MV-4-11 (cell line): ENCODE results near the gene USP34.
A peak's percentile ranks its signal among the peaks of the same experiment; 100 is the strongest.
"Not testable (repeated sequence)": the region's sequence is repeated elsewhere in the genome, so short reads cannot be mapped to it uniquely, and the experiment has no call there.

Experiments used
- DNase-seq: peaks from one replicate; lab custom pipeline; 2025; lab: John Stamatoyannopoulos, UW

USP34 gene

DNA sequence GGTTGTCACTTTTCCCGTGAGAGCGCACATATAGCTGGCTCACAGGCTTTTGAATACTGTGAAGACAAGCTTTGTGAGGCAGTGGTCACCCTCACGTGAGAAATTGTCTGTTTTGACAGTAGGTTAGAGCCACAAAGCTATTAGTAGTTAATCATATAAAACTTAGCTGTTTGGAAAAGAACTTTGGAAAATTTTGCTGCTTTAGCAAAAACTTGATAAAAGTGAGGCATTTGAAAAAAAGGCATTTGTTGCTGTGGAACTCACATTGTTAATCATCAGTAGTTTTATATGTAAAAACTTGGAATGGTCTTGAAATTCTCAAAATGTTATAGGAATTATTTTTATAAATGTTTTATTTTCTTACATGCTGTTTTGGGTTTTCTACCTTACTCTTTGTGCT lies 286.6 kb downstream of the USP34 start:
- DNase-seq = no peak

DNA sequence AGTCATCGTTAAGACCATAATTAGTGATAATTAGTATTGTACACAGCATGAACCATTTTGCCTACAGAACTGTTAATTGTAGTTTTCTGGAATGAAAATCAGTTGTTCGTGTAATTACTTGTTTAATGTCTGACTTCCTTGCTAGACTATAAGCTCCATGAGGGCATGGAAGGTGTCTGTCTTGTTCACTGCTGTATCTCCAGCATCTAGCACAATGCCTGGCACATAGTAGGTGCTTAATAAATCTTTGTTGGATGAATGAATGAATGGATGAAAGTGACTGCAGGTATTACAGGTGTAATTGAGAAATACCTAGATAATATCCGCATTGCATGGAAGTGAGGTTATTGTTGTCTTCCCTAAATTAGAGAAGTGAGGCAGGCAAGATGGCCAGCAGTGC lies 287.1 kb downstream of the USP34 start:
- DNase-seq = no peak

DNA sequence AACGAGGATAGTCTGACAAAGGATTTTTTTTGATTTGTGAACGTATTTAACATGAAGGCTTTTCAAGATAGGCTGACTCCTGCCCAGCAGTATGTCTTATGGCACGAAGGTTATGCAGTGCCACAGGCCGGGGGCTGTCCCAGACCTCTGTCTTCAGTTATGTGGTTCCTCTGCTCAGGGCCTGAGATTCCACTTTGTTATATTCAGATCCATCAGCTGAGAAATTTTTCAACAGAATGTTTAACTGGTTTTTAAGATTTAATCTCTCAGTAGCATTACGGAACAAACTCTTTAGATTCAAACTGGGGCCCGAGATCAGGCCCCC lies 288.9 kb downstream of the USP34 start:
- no peak for DNase-seq

DNA sequence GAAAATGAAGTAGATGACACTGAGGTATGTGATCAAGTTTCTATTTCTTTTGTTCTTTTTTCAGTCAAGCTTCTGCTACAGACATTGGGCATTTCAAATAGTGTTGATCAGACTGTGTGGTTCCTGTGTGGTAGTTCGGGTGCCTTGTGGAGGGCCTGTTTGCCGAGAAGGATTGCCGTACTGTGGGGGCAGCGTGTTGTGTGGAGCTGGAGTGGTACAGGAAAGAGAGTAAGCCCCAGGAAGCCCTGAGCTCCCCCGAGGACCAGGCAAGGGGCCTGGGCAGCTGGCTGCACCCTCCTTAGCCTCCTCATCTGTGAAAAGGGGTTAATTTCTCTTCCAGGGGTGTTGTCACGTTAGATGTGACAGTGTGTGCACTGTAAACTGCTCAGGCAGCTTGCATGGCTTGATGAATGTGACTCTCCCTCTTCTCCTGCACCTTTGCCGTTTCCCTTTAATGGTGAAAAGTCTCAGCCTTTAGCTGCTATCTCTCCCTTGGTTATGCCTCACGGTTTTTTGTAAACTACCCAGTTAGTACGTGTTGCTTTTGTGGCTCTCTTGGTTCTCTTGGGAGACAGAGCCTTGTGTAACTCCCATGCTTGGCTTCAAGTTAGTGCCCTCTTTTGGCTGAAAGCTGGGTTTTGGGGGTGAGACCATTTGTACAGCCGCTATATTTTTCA lies 289.4 kb downstream of the USP34 start:
- DNase-seq = no peak

DNA sequence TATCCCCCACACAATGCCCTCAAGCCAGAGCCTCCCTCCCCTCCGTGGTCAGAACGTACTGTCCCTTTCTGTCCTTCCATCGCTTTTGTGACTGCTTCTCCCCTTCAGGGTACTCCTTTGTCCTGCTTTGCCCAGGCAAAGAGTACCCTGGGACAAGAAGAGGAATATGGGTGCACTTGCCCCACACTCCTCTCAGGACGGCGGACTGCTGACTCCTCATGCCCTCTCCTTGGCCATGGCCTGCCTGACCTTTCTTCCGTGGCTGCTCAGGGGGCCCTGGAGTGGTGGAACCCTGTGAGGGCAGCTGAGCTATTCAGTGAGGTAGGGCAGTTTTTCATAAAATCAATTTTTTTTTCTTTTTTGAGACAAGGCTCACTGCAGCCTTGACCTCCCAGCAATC lies 290.2 kb downstream of the USP34 start:
- DNase-seq = no peak

DNA sequence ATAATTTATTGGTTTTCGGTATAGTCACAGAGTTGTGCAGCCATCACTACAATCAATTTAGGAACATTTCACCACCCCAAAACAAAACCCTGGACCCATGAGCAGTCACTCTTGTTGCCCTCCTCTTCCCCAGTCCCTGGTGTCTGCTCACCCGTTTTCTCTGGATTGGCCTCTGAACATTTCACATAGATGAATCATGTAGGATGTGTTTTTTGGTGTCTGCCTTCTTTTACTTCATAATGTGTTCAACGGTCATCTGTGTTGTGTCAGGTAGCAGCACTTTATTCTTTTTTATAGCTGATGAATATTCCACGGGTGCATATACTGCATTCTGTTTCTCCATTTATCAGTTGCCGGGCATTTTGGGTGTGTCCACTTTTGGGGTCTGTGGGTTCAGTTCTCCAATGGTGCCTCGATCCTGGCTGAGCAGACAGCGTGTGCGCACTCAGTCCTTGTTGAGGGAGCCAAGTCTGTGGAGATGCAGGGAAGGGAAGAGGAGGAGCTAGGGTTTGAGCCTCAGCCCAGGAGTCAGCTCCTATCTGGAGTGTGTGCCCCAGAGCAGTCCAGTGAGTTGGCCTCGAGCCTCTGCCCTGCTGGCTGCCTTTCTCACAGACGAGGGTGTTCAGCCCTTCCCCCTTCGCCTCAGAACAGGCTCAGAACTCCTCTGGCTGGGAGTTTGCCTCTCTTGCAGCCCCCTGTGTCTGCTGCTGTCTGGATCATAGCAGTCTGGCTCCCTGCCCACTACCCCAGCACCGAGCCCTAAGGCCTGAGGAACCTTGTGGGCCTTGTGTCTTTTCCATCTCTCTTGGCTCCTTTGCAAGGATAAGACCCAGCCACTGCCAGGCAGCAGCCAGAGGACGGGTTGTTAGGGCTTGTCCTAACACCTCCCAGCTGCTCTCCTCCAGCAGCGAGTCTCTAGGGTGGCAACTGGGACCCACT lies 290.9 kb downstream of the USP34 start:
- DNase-seq = no peak

DNA sequence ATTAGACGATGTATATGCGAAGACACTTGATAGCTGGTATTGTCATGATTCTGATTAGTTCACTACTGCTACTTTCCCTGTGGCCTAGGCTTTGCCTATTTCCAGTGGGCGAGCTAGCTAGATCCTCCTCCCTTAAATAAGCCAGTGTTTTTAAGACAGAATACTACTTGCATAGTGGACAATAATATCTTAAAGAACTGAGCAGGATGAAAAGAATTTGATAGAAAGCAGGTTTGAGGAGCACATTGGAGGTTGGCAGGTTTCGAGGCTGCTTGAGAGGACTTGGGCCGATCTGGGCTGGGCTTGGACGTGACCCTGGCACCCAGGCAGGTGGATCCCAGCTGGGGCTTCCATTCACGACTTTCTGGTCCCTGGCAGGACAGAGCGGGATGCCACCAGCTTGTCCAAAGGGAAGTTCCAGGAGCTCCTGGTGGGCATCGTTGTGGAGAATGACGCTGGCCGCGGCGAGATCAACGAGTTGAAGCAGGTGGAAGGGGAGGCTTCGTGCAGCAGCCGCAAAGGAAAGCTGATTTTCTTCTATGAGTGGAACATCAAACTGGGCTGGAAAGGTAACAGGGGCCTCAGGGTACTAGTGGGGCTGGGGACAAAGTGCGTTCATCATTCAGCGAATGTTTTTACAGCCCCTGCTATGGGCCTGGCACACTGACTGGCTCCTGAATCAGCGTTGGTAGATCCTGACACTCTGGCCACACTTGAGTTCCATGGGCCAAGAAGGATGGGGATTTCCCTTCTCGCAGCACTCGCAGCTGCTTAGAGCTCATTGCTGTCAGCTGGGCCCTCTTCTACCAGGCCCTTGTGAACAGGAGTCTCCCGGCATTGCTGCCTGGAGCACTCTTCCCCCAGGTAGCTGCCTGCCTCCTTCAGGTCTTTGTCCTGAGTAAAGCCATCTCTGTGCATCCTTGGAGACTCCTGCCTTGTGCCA lies 292.0 kb downstream of the USP34 start:
- no peak for DNase-seq

DNA sequence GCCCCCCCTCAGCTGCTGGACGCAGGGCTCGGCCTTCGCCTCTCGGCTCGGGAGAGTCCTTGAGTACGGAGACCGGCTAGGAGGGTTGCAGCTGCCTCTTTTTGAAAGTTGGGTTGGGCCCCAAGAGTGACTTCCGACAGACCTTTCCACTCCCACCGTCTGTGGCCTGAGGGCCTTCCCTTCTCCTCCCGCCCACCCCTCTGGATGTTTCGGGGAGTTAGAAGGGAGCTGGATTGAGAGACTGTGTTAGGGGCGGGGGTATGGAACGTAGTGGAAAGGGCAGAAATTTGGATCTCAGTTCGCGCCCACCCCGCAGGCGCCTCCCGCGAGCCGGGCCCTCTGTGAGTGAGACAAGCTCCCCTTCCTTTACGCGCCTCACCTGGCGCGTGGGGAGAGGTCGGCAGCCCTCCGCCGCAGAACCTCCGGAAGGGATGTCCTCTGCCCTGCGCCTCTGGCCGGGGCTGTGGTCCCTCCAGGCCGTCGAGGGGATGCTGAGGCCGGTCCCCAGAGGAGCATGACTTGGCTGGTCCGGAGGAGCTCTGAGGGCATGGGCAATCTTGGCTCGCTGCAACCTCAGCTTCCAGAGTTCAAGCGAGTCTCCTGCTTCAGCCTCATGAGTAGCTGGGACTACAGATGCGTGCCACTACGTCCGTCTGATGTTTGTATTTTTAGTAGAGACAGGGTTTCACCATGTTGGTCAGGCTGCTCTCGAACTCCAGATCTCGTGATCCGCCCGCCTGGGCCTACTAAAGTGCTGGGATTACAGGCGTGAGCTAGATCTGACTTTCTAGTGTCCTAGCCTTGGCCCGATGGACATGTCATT lies 292.9 kb downstream of the USP34 start:
- DNase-seq = no peak

DNA sequence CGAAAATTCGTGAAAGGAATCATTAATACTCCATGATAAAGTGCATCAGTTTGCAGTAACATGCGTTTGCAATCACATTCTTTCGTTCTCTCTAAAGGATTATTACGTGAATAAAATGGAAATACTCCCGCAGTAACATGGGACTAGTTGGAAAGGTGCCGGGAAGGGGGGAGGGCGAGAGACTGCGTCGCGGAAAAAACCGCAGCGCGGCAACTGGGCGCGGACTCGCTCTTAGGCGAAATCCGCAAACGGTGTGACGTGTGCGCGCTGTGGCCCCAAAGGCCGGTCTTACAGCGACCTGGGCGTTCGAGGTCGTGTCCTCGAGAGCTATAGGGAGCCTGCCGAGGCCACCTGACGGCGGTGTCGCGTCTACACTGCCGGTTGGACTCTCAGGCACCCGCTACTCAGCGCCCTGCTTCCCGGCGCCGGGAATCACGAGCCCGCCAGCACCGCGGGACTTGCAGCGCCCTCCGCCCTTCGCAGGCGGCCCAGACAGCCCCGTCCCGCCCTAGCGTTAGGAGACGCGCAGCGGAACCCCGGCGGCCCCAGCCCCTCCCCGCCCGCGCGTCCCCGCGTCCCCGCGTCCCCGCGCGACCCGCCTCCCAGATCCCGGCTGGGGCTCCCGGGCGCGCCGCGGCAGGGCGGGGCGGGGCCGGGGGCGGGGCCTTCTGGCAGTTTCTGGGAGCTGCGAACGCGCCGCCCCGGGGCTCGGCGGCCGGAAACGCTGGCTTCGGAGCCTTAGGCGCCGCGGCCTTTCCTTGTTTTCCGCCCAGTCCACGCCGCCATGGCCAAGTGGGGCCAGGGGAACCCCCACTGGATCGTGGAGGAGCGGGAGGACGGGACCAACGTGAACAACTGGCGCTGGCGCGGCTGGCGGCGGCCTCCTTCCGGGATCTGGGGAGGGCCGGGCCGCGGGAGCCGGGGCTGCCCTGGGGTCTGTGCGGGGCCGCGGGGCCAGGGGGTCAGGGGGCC lies 293.8 kb downstream of the USP34 start:
- DNase-seq = peak; percentile 83

DNA sequence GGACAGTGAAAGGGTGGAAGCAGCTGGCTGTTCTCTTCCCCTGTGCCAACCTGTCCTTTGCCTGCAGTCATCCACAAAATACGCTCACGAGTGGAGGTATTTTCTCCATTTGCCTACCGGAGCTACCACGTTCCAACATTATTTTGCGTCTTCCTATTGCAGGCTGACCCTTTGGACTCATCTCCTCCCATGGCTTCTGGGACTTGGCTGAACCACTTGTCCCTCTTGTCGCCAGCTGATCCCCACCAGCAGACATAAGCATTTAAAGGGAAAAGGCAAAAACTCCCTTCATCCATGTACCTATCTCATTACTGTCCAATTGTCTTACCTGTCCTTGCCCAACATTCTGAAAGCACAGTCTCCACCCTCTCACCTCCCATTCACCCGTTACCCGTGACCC lies 295.9 kb downstream of the USP34 start:
- DNase-seq = no peak

DNA sequence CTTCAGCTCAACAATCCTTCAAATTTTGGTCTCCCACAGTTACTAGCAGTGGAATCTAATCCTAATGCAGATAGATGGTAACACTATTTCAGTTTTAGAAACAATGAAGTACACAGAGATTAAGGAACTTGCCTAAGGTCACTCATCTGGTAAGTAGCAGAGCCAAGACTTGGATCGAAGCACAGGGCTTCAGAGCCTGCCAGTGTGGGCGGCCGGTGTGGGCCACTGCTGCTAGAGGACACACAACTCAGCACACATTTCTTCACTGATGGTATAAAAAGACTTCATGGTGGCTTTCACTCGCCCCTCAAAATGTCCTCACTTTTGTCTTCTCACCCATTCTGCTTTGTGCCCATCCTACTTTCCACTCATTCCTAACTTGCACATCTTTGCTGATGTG lies 297.8 kb downstream of the USP34 start:
- no peak for DNase-seq

DNA sequence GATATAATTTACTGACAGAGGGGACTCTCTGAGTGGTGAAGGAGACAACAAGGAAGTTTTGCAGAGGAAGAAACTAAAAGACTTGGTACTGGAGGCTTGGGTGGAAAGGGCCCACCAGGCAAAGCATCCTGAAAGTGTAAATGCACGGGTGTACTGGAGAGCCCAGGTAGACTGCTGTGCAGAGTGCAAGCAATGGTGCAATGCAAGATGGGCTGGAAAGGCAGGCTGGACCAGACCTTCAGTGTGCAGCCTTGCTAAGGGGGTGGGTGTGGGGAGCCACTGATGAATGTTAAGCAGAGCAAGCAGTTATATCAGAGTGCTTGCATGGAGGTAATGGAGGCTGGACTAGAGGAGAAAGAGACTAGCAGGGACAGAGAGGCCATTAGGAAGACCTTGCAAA lies 298.2 kb downstream of the USP34 start:
- DNase-seq = no peak

DNA sequence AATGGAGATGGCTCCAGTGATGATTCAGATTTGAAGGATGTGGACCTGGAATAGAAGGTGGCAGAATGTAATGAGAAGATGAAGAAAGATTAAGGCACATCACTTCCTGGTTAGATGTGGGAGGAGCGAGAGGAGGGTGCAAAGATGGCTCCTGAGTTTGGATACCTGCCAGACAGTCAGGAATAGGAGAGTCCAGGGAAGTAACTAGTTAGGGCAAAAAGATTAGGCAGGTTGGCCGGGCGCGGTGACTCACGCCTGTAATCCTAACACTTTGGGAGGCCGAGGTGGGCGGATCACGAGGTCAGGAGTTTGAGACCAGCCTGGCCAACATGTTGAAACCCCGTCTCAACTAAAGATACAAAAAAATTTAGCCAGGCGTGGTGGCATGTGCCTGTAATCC lies 303.3 kb downstream of the USP34 start:
- DNase-seq = no peak

DNA sequence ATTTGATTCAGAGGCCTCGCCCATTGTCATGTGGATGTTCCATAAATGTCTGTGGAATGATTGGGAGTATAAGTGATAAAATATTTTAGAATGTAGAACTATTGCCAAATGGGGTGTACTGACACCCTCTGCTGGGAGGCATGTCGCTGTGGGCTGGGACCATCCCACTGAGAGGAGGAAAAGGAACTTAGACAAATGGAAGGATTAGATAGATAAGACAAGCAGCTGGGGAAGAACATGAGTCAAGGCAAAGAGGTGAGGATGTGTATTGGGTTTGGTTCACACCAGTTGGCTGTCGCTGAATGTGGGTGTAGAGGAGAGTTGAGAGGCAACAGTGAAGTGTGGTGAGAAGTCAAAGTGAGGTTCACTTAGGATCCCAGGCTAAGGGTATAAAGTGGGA lies 304.9 kb downstream of the USP34 start:
- DNase-seq = peak; percentile 40

DNA sequence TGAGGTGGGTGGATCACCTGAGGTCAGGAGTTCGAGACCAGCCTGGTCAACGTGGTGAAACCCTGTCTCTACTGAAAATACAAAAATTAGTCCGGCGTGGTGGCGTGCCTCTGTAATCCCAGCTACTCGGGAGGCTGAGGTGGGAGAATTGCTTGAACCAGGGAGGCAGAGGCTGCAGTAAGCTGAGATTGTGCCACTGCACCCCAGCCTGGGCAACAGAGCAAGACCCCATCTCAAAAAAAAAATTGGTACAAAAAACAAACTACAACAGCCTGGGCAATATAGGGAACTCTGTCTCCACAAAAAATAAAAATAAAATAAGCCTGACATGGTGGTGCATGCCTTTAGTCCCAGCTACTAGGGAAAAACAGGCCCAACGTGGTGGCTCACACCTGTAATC lies 305.8 kb downstream of the USP34 start:
- DNase-seq = not testable (repeated sequence)

DNA sequence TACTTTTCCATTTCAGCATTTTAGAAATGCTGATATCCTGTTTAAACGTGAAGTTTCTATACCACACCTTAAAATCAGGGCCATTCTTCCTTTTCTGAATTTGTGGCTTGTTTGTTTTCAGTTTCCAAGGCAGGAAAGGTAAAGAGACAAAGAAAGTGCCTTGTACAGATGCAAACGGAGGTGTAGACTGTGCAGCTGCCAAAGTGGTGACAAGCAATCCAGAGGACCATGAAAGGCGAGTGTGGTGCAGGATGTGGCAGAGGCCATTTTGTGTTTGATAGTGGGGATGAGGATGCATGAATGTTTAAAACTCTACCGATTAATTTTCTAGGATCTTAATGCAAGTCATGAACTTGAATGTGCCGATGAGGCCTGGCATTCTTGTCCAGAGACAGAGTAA lies 308.2 kb downstream of the USP34 start:
- DNase-seq = no peak

DNA sequence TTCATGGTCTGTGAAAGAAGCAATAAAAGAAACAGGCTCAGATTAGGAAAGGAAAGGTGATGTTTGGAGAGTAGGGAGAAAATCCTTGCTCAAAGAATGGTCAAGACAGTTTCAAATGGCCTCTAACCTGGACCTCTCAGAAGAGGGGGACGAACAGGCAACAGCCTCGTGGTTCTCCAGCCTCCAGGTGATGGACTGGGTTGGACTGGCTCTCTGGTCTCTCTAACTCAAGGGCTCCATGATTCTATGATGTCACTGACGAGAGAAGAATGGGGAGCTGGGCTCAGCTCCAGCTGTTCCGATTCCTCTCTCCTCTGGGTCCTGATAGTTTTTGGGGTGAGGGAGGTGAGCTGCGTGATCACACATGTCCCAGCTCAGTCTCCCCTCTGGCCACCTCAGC lies 309.0 kb downstream of the USP34 start, which contains the start of gene C2orf74:
Gene C2orf74, plus strand, starts transcription at position 301 of the 400 bp plus-strand sequence. CDS start 327 bp downstream, outside the sequence.
- DNase-seq = no peak

DNA sequence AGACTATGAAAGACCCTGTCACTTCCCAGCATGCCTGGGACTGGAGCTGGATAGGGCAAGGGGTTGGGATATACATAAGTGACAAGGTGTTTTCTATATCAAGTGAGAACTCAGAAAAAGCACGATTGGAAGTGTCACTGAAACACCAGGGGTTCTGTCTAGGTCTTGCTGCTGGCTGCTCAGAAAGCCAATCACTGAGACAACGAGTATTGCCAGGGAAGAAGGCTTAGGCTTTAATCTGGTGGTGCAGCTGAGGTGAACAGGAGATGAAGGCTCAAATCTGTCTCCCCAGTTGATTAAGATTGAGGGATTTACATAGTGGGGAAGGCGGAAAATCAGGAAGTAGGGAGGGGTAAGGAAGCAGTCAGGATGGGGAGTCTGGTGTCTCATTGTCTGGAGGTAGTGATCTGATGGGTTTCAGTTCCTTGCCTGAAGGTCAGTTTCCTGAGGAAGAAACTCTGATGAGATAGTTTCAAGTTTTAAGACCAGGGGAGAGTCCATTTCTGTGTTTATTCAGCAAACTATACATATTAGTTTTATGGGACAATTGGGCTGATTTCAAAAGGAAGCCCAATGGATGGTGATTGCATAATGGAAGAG lies 312.4 kb downstream of the USP34 start:
- peak; percentile 72 for DNase-seq

DNA sequence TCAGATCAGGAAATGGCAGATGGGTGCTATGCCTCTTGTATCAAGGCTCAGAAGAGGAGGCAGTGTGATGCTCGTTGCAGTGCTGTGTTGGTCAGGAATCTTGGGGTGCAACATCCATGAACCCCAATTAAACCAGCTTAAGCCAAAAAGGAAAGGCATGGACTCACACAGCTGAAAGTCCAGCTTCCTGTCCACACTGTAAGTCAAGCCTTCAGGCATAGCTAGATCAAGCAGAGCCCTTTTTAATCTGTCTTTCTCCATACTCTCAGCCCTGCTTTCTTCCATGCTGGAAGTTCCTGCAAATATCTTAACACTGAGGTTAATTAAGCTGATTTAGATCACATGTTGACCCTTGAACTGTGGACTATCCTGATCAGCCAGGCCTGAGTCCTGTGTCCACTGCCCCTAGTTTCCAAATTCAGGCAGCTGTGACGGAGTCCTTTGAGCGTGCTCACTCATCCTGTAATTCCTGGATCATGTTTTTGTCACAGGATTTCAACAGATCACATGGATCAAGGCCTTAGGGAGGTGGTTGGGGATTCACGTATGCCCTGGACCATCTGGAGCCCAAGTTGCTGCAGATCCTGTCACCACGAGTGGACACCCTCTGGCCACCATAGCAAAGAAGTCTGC lies 313.4 kb downstream of the USP34 start:
- no peak for DNase-seq
